GM10266 (cell line): ENCODE measurements around the gene PIGT.

ENCODE experiments used
- DNase-seq: peaks from one replicate; pipeline ENCODE4 v3.0.0; 2012; ENCODE audit errors: extremely low spot score
- CTCF ChIP-seq: IDR thresholded peaks from 2 replicates; pipeline ENCODE4 v1.5.1; 2012; ENCODE audit warnings: mild to moderate bottlenecking, low read depth; ENCODE audit not compliant: control insufficient read depth, insufficient read depth; ENCODE audit errors: missing control alignments

Gene PIGT

GRCh38 chr20:45372241-45372640, 43.7 kb upstream of the PIGT start:
- no peak for DNase-seq
- TF ChIP-seq CTCF = no peak

GRCh38 chr20:45372646-45373352, 43.1 kb upstream of the PIGT start:
- no peak for TF ChIP-seq CTCF
- no peak for DNase-seq

GRCh38 chr20:45373353-45374100, 42.4 kb upstream of the PIGT start:
- DNase-seq = peak; percentile 75
- peak; percentile 95 for TF ChIP-seq CTCF

- no peak for TF ChIP-seq CTCF
- no peak for DNase-seq
Observed at GRCh38 chr20:45374101-45374467, 41.9 kb upstream of the PIGT start.

GRCh38 chr20:45374966-45375365, 41.0 kb upstream of the PIGT start:
- DNase-seq = no peak
- no peak for TF ChIP-seq CTCF

- TF ChIP-seq CTCF = no peak
- DNase-seq = no peak
Observed at GRCh38 chr20:45377269-45377668, 38.7 kb upstream of the PIGT start.

GRCh38 chr20:45378191-45378590, 37.8 kb upstream of the PIGT start, which contains the start of gene TP53TG5:
TP53TG5 (minus strand) TSS chr20:45378325; CDS start chr20:45378236, 89 bp downstream.
- DNase-seq = no peak
- TF ChIP-seq CTCF = no peak
